ENCODE measurements around the gene SAFB.

DNA sequence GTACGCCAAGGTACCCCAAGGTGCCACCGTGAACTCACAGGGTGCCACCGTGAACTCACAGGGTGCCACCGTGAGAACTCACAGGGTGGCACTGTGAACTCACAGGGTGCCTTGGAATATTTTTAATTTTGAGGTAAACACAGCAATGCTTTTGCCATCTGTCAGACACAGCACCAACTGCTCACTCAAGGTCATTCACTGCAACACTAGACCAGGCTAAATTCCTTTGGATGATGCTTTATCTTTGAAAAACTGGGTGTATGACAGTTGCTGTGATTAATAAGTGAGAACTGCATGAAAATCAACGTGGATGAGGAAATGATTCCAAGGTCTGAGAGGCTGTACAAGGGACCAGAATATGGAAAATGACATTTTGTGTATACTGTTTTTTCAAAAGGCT lies 19.3 kb upstream of the SAFB start:
- TF ChIP-seq POLR2A (IDR thresholded peaks at IDR 0.05; ENCODE audit: borderline replicate concordance, extremely low read depth, insufficient read depth, insufficient read length) (no peak), YY1 (IDR thresholded peaks at IDR 0.05; ENCODE audit: extremely low read depth, insufficient replicate concordance, low read depth, low read length) (no peak), RAD21 (IDR thresholded peaks at IDR 0.05; ENCODE audit: low read depth) (no peak), EZH2 (IDR thresholded peaks at IDR 0.05) (no peak)
- TF ChIP-seq, protein P1, sequence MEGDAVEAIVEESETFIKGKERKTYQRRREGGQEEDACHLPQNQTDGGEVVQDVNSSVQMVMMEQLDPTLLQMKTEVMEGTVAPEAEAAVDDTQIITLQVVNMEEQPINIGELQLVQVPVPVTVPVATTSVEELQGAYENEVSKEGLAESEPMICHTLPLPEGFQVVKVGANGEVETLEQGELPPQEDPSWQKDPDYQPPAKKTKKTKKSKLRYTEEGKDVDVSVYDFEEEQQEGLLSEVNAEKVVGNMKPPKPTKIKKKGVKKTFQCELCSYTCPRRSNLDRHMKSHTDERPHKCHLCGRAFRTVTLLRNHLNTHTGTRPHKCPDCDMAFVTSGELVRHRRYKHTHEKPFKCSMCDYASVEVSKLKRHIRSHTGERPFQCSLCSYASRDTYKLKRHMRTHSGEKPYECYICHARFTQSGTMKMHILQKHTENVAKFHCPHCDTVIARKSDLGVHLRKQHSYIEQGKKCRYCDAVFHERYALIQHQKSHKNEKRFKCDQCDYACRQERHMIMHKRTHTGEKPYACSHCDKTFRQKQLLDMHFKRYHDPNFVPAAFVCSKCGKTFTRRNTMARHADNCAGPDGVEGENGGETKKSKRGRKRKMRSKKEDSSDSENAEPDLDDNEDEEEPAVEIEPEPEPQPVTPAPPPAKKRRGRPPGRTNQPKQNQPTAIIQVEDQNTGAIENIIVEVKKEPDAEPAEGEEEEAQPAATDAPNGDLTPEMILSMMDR (IDR thresholded peaks at IDR 0.05 in 2 of 3, conservative IDR thresholded peaks at IDR 0.05 in 1 of 3; ENCODE audit: borderline replicate concordance in 1 of 3, insufficient read depth in 1 of 3, low read depth in 2 of 3, low read length in 2 of 3) = no peak
- TF ChIP-seq, protein P2, sequence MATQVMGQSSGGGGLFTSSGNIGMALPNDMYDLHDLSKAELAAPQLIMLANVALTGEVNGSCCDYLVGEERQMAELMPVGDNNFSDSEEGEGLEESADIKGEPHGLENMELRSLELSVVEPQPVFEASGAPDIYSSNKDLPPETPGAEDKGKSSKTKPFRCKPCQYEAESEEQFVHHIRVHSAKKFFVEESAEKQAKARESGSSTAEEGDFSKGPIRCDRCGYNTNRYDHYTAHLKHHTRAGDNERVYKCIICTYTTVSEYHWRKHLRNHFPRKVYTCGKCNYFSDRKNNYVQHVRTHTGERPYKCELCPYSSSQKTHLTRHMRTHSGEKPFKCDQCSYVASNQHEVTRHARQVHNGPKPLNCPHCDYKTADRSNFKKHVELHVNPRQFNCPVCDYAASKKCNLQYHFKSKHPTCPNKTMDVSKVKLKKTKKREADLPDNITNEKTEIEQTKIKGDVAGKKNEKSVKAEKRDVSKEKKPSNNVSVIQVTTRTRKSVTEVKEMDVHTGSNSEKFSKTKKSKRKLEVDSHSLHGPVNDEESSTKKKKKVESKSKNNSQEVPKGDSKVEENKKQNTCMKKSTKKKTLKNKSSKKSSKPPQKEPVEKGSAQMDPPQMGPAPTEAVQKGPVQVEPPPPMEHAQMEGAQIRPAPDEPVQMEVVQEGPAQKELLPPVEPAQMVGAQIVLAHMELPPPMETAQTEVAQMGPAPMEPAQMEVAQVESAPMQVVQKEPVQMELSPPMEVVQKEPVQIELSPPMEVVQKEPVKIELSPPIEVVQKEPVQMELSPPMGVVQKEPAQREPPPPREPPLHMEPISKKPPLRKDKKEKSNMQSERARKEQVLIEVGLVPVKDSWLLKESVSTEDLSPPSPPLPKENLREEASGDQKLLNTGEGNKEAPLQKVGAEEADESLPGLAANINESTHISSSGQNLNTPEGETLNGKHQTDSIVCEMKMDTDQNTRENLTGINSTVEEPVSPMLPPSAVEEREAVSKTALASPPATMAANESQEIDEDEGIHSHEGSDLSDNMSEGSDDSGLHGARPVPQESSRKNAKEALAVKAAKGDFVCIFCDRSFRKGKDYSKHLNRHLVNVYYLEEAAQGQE (IDR thresholded peaks at IDR 0.05; ENCODE audit: low read depth) = no peak
